ENCODE measurements around the gene KRT72. TPM values are rescaled to one million over a fixed set of nuclear protein-coding genes. Genes with fewer than 3 reads are reported as not detected.
A peak's percentile ranks its signal among the peaks of the same experiment; 100 is the strongest.

KRT72 gene
- total RNA-seq, 1 donor from 2014 or later: not detected

GRCh38 chr12:52627395-52628110 is 26.3 kb upstream of the KRT72 start:
- Mint-ChIP-seq H3K27ac (ENCODE audit: unreplicated experiment) (no peak overlapping the region), H3K4me1 (ENCODE audit: unreplicated experiment) (no peaks in the 10 kb centered on the region), H3K27me3 (ENCODE audit: unreplicated experiment) (peaks cover 74% of the 10 kb centered on the region), H3K4me3 (ENCODE audit: unreplicated experiment) (no peak overlapping the region), H3K9me3 (ENCODE audit: unreplicated experiment) (no peaks in the 10 kb centered on the region), H3K36me3 (ENCODE audit: unreplicated experiment) (no peaks in the 10 kb centered on the region)
- TF ChIP-seq, protein P1, sequence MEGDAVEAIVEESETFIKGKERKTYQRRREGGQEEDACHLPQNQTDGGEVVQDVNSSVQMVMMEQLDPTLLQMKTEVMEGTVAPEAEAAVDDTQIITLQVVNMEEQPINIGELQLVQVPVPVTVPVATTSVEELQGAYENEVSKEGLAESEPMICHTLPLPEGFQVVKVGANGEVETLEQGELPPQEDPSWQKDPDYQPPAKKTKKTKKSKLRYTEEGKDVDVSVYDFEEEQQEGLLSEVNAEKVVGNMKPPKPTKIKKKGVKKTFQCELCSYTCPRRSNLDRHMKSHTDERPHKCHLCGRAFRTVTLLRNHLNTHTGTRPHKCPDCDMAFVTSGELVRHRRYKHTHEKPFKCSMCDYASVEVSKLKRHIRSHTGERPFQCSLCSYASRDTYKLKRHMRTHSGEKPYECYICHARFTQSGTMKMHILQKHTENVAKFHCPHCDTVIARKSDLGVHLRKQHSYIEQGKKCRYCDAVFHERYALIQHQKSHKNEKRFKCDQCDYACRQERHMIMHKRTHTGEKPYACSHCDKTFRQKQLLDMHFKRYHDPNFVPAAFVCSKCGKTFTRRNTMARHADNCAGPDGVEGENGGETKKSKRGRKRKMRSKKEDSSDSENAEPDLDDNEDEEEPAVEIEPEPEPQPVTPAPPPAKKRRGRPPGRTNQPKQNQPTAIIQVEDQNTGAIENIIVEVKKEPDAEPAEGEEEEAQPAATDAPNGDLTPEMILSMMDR (IDR thresholded peaks at IDR 0.05): no peak
- peak; percentile 46 for DNase-seq (ENCODE audit: extremely low spot score, unreplicated experiment)

- no peak overlapping the region for H3K4me3 Mint-ChIP-seq (ENCODE audit: unreplicated experiment)
- no peaks in the 10 kb centered on the region for H3K9me3 Mint-ChIP-seq (ENCODE audit: unreplicated experiment)
- H3K27me3 Mint-ChIP-seq (ENCODE audit: unreplicated experiment): peaks cover 70% of the 10 kb centered on the region
- H3K27ac Mint-ChIP-seq (ENCODE audit: unreplicated experiment): no peak overlapping the region
- TF ChIP-seq, protein P1 (IDR thresholded peaks at IDR 0.05): no peak
- H3K36me3 Mint-ChIP-seq (ENCODE audit: unreplicated experiment): no peaks in the 10 kb centered on the region
- DNase-seq (ENCODE audit: extremely low spot score, unreplicated experiment): no peak
- H3K4me1 Mint-ChIP-seq (ENCODE audit: unreplicated experiment): no peaks in the 10 kb centered on the region
These were observed 21.1 kb upstream of the KRT72 start for GRCh38 chr12:52622349-52622748.

DNA sequence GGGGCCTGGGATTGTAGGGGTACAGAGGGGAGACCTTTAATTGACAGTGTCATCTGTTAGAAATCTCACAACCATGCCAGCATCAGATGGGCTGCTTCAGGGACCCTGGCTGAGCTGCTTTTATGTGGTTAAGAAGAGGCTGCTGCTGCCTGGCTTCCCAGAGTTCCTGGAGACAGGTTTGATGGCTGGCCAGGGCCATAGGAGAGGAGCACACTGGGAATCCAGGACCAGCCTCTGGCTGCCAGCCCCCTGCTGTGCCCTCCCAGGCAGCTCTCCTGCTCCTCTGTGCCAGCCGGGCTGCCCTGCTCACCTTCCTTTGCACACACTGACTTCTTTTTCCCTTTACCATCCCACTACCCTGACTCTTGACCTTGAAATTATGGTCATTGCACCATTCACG is 17.6 kb upstream of the KRT72 start:
- H3K4me1 Mint-ChIP-seq (ENCODE audit: unreplicated experiment): no peaks in the 10 kb centered on the region
- no peak overlapping the region for H3K27ac Mint-ChIP-seq (ENCODE audit: unreplicated experiment)
- H3K27me3 Mint-ChIP-seq (ENCODE audit: unreplicated experiment): peaks cover 57% of the 10 kb centered on the region
- no peaks in the 10 kb centered on the region for H3K9me3 Mint-ChIP-seq (ENCODE audit: unreplicated experiment)
- no peaks in the 10 kb centered on the region for H3K36me3 Mint-ChIP-seq (ENCODE audit: unreplicated experiment)
- peak; percentile 69 for DNase-seq (ENCODE audit: extremely low spot score, unreplicated experiment)
- TF ChIP-seq, protein P1 (IDR thresholded peaks at IDR 0.05): no peak
- H3K4me3 Mint-ChIP-seq (ENCODE audit: unreplicated experiment): no peak overlapping the region

GRCh38 chr12:52618216-52618615 is 17.0 kb upstream of the KRT72 start, which contains the start of gene KRT73:
Gene KRT73, minus strand, starts transcription at chr12:52618559. Its CDS starts 35 bp downstream, at chr12:52618524.
- TF ChIP-seq, protein P1 (IDR thresholded peaks at IDR 0.05): no peak
- H3K4me3 Mint-ChIP-seq (ENCODE audit: unreplicated experiment): no peak within 1 kb of the TSS
- no peaks in the 10 kb centered on the region for H3K36me3 Mint-ChIP-seq (ENCODE audit: unreplicated experiment)
- H3K27ac Mint-ChIP-seq (ENCODE audit: unreplicated experiment): no peak within 1 kb of the TSS
- H3K4me1 Mint-ChIP-seq (ENCODE audit: unreplicated experiment): no peaks in the 10 kb centered on the region
- peaks cover 56% of the 10 kb centered on the region for H3K27me3 Mint-ChIP-seq (ENCODE audit: unreplicated experiment)
- H3K9me3 Mint-ChIP-seq (ENCODE audit: unreplicated experiment): no peaks in the 10 kb centered on the region
- peak; percentile 82 for DNase-seq (ENCODE audit: extremely low spot score, unreplicated experiment)

- TF ChIP-seq, protein P1 (IDR thresholded peaks at IDR 0.05): no peak
- Mint-ChIP-seq H3K27ac (ENCODE audit: unreplicated experiment) (no peak overlapping the region), H3K27me3 (ENCODE audit: unreplicated experiment) (peaks cover 53% of the 10 kb centered on the region), H3K9me3 (ENCODE audit: unreplicated experiment) (no peaks in the 10 kb centered on the region), H3K36me3 (ENCODE audit: unreplicated experiment) (no peaks in the 10 kb centered on the region), H3K4me3 (ENCODE audit: unreplicated experiment) (no peak overlapping the region), H3K4me1 (ENCODE audit: unreplicated experiment) (no peaks in the 10 kb centered on the region)
- DNase-seq (ENCODE audit: extremely low spot score, unreplicated experiment): peak; percentile 65
These were observed 16.1 kb upstream of the KRT72 start for GRCh38 chr12:52617403-52617785.

All from osteocyte (in vitro differentiated cells).